Activated CD8-positive, alpha-beta memory T cell treated with anti-CD3 and anti-CD28 coated beads for 24 hours (primary cell): Measurements from ENCODE around the gene MYO1E.
"Not testable (repeated sequence)": the region's sequence is repeated elsewhere in the genome, so short reads cannot be mapped to it uniquely, and the experiment has no call there.

ENCODE experiments used
- DNase-seq: peaks from one replicate; pipeline ENCODE4 v3.0.0-alpha.2; 2020

The MYO1E gene

DNA sequence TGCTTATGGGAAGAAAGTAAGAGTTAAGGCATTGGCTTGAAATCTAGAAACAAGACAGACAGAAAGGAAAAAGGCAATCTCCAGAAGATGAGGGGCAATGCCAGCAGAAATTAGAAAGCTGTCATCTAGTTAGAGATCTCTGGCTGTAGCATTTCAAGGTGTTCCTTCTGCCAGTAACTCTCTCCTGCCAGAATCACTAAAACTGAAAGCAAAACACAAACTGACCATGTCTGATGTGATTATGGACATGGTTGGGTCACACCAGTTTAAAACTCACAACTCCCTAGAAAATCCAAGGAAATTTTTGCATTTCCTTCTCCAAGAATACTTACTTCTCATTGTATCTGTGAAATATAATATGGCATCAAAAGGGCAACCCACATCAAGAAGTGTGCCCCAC lies 83.1 kb downstream of the MYO1E start:
- no peak for DNase-seq

GRCh38 chr15:59283717-59284391 lies 88.8 kb downstream of the MYO1E start:
- no peak for DNase-seq

GRCh38 chr15:59282515-59283337 lies 89.9 kb downstream of the MYO1E start:
- no peak for DNase-seq

GRCh38 chr15:59281699-59282098 lies 91.0 kb downstream of the MYO1E start:
- no peak for DNase-seq

DNA sequence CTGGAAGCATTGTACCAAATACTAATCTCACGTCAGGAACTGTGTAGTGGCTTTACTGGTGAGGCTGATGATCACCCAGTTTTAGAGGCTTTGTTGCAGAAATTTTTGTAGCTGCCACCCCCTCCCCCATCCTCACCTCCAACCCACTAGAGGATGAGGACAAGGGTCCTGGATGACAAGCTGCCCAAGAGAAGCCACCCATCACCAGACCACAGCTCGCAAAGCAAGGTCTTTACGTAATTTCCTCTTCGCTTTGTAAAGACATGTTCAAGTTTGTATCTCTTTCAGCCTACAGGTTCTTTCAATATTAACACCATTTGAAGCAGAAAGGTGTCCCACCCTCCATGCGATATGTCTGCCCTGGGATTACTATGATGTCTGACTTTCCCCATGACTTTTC lies 91.8 kb downstream of the MYO1E start:
- no peak for DNase-seq

DNA sequence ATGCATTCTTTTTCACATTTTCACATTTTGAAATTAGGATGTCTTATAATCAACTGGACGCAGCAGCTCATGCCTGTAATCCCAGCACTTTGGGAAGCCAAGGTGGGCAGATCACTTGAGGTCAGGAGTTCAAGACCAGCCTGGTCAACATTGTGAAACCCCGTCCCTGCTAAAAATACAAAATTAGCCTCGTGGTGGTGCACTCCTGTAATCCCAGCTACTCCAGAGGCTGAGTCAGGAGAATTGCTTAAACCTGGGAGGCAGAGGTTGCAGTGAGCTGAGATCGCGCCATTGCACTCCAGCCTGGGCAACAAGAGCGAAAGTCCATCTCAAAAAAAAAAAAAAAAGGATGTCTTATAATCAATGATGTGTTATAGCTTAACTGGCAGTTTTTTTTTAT lies 92.4 kb downstream of the MYO1E start:
- DNase-seq: not testable (repeated sequence)

- no peak for DNase-seq
Measured at GRCh38 chr15:59279023-59279422, 93.6 kb downstream of the MYO1E start.

GRCh38 chr15:59278120-59278519 lies 94.6 kb downstream of the MYO1E start:
- no peak for DNase-seq

GRCh38 chr15:59276225-59277178 lies 96.2 kb downstream of the MYO1E start:
- no peak for DNase-seq

DNA sequence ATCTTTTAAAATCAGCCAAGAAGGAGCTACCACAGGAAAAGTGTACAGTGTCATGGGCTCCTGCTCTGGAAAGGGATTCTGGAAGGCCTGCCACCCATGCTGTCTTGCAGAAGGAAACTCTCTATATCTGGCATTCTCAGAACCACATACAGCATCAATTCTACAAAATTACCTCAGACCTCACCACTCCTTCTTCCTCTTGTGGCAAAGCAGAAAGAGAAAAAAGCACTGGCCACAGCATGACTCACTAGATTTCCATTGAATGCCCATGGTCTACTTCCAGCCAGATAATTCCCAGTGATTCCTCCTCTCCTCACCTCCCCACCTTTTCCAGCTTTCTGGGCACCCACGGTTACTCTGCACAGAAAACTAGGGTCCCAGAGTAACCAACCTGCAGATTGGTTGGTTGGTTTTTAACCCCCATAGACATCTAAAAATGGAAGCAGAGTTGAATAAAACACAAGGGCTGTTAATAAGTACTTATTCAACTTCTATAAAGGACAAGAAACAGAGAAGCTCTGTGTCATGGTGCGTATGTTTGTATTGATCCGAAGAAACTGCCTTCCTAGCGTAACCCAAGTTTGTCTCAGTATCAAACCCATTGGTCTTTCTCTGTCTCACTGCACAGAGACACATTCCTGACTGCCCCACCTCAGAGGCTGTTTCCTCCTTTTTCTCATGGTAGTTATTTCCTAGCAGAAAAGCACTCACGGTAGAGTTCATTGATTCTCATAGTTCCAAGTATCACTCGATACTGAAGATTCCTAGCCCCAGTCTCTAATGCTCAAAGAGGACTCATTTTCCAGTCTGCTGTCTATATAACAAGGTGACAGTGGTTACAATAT lies 98.3 kb downstream of the MYO1E start:
- DNase-seq: no peak

GRCh38 chr15:59273234-59273633 lies 99.4 kb downstream of the MYO1E start:
- DNase-seq: no peak

GRCh38 chr15:59271595-59272201 lies 101.0 kb downstream of the MYO1E start:
- no peak for DNase-seq

GRCh38 chr15:59268852-59269407 lies 103.7 kb downstream of the MYO1E start:
- no peak for DNase-seq

DNA sequence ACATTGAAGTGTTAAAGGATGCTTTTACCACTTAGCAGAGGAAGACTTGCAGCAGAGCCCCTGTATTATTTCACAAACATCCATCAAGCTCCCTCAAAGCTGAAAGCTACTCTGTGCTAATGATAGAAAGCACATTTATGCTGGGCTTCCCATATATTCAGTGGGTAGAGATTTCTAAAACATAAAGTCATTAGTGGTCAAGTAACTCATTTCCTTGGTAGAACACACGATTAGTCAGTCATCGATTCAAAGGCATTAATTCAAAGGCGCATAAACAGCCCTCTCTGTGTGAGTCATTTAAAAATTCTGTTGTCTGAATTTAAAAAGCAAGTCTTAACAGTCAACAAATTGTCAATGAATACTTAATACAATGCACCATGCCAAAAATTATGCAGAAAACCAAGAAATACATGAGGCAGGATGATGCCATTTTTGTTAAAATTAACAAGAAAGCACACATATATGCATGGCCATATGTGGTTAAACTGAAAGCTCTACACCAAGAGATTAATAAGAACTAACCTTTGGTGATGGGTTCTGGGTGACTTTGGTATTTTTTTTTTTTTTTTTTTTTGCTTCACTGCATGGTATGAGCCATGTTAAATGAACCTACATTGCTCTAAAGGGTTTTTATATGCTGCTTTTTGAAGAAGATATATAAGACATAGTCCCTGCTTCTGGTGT lies 104.4 kb downstream of the MYO1E start:
- DNase-seq: no peak

DNA sequence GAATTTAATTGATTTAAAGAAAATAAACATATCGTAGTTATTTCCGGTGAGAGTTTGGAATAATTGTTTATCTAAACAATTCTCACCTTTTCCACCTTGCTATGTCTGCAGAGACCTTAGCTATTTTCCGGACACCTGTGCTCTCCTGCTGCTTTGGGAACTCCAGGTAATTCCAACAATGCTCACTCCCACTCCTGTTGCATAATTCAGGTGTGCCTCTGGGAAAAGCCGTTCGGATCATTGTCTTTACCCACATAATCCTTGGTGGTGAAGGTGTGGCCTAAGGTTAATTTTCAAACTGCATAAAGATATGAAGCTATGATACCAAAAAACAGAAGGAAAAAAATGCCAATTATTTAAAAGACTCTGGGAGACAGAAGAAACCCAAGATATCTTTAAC lies 106.6 kb downstream of the MYO1E start:
- DNase-seq: no peak

GRCh38 chr15:59262316-59262715 lies 110.4 kb downstream of the MYO1E start:
- DNase-seq: no peak

DNA sequence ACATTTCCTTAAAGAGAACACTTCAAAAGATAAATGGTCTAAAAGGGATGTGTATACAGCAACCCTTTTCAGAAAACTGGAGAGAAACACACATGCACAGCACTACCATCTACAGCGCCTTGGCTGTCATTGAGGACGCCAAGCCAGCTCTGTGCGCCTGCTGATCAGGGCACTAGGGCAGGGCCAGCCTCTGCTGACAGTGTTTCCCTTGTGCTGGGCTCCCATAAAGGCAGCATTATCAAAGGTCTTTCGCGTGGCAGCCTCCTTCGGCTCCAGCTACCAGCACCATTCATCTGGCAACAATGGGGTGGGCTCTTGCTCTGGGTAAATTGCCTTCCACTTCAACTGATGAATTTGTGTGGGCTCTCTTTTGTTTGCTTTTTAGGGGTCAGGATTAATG lies 112.6 kb downstream of the MYO1E start:
- DNase-seq: no peak

- no peak for DNase-seq
Measured at GRCh38 chr15:59259137-59259943, 113.3 kb downstream of the MYO1E start.

GRCh38 chr15:59258317-59258716 lies 114.4 kb downstream of the MYO1E start:
- no peak for DNase-seq

DNA sequence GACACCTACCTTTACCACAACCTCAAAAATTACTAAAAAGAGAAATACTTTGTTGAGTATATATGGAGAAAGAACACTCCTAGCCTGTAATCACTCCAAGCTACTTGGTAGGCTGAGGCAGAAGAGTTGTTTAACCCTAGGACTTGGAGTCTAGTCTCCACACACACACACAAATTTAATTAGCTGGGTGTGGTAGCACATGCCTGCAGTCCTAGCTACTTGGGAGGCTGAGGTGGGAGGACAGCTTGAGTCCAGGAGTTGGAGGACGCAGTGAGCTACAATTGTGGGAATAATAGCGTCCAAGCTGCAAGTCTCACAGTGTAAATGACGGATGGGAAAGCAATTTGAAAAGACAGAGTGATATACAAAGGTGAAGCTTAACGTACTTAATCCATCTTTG lies 115.5 kb downstream of the MYO1E start:
- no peak for DNase-seq
